GM21447 (cell line): ENCODE results near the gene PNPLA7.

Source experiments
- ATAC-seq: cut with Tn5 transposase; IDR thresholded peaks from one replicate; pipeline ENCODE4 v1.9.1; 2021; ENCODE audit not compliant: unreplicated experiment

Gene PNPLA7

DNA sequence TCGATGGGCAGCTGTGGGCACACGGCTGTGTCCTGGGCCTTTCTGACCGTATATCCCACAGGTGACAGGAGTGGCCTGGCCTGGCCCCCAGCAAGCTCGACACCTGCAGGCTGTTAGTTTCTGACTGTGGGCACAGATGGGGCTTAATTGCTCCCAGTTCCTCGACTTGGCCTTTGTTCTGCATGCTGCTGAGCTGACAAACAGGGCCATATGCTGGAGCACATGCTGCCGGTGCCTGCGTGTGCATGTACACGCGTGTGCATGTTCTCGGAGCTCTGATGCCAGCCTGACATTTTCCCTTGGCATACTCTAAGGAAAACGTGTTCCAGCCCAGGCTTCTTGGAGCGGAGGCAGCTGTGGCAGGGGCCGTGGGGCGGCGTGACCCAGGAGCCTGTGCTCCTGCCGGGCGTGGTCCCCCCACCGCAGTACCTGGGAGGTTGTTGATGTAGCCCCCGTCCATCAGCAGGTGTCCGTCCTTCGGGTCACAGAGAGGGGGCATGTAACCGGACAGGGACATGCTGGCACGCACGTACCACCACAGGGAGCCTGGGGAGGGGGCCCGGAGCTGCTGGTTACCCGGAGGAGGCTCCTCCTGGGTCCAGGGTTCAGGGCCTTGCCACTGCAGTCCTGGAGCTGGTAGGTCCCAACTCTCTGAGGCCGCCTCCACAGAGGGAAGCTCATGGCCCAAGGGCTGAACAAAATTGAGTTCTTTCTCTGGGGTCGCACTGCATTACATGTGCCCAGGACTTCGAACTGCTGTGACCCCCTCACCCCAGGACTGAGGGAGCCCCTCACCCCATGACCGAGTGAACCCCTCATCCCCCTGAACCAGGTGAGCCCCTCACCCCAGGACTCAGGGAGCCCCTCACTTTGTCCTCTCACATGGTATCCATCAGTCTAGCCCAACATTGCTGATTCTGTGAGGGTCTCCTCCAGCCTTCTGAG lies 86.9 kb downstream of the PNPLA7 start:
- no peak for ATAC-seq

GRCh38 chr9:137462396-137462985 lies 87.7 kb downstream of the PNPLA7 start:
- no peak for ATAC-seq

DNA sequence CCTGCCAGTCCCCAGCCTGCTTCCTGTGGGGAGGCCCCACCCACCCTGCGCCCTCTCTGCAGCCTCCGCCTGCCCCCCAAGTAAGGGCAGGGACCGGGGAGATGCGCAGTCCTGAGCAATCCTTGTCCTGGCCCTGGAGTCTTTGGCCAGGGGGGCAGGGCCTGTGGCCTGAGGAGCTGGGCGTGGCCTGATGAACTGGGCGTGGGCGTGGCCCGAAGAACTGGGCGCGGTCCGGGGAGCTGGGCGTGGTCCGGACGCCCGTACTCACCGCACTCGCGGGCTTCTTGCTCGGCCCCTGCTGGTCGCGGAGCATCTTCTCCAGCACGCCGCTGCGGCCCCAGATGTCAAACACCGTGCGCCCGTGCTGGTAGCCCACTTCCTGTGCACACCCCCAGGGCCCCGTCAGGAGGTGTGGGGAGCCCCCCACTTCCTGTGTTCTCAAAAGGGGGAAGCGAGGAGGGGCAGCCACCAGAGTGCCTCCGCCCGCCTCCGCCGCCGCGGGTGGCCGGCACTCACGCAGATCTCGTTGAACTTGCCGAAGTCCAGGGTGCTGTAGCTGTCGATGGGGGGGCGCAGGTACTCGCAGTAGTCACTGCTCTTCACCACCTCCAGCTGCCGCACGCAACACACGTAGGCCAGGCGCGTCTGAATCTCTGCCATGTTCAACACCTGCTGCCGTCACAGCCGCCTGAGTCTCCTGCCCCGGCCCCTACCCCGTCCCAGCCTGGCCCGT lies 88.4 kb downstream of the PNPLA7 start:
- ATAC-seq: peak; percentile 62

- no peak for ATAC-seq
These were observed 88.9 kb downstream of the PNPLA7 start for GRCh38 chr9:137461316-137461662.

GRCh38 chr9:137460363-137461315 lies 89.6 kb downstream of the PNPLA7 start:
- no peak for ATAC-seq

- ATAC-seq: no peak
These were observed 90.4 kb downstream of the PNPLA7 start for GRCh38 chr9:137459601-137460362.

GRCh38 chr9:137459152-137459600 lies 91.0 kb downstream of the PNPLA7 start, which contains the start of gene NSMF:
Gene NSMF, minus strand, starts transcription at chr9:137459334. Its CDS starts 232 bp downstream, at chr9:137459102.
- peak; percentile 42 for ATAC-seq

DNA sequence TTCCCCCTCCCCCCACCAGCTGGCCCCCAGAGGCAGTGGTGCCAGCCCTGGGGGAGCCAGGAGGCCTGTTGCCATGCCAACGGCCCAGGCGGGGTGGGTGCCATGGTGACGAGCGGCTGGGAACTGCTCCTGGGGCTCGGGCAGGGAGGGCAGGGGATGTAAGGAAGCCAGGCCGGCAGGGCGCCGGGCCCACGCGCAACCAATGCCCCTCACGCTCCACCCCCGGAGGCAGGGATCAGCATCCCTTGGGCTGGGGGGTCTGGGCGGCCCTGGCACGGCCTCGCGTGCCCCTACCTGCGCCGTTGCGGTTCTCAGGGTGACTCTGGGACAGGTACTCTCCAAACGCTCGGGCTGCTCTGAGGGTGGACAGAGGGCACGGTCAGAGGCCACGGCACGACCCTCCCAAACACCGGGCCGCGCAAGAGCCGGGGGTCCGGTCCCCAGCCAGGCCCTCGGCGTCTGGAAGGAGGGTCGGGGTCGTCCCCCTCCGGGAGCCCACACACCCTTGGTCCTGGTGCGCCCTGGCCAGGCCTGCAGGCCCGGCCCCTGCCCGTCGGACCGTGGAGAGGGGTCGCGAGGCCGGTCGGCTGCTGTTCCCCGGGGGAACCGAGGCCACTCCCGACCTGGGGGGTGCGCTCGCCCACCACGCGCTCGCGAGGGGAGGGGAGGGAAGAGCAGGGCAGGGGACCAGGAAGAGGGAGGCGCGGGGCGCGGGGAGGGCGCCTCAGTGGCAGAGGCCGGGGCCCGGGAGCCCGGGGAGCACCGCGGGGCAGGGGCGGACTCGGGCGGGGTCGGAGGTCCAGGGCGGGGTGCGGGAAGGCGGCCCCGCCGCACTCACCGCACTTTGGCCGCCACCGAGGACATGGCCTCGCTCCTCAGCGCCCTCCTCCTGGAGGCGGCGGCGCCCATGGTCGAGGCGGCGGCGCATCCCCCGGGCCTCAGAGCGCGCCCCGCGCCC lies 91.7 kb downstream of the PNPLA7 start:
- no peak for ATAC-seq

DNA sequence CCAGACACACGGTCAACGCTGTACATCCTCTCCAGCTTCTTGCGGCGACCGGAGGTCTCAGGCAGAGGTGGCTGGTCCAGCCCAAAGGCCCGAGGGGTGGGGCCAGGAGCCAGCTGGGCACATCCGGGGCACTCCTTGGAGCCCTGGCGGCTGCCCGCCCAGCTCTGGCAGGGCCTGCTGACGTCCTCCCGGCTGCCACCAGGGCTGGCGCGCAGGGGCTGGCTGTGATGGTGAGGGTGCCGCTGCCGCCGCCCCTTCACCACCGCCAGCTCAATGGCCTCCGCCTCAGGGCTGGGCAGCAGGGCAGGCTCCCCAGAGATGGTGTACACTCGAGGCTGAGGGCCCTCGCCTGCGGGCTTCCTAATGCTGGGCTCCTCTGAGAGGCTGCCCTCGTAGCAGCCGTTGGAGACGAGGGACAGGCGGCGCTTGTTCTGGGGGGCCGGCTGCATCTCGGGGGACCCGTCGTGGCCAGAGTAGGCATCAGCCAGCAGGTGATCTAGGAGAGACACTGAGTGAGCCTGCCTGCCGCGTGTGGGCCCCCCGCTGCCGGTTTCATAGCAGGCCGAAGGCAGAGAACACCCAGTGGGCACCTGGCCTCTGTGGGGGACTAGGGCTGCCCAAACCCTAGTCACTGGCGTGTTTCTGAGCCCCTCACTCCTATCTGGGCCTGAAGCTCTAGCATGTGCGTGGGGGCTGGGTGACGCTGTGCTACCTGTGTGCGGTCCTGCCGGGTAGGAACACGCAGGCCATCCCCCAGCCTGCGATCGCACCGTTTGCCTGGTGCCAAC lies 92.6 kb downstream of the PNPLA7 start:
- ATAC-seq: no peak

DNA sequence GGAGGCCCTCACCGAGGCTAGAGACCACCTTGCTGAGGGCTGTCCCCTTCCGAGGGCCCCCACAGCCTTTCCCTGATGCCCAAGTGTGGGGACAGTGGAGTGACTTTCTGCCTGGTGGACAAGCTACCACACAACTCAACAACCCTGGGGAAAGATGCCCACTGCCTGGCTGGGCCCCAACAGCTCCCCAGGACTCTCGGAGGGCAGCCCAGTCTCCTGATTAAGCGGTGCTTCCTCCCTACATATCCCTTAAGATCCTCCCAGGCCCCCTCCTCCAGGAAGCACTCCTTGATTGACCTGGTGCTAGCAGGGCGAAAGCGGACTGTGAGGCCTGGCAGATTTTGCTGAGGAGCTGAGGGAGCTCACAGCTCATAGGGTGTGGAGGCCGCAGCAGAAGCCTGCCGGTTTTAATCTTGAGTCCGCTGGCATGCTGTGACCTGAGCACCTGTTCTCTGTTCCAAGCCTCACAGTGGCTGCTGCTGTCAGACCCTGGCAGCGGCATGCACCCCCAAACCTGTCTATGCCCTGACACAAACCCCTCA lies 93.3 kb downstream of the PNPLA7 start:
- ATAC-seq: no peak

- no peak for ATAC-seq
These were observed 93.9 kb downstream of the PNPLA7 start for GRCh38 chr9:137456061-137456863.

DNA sequence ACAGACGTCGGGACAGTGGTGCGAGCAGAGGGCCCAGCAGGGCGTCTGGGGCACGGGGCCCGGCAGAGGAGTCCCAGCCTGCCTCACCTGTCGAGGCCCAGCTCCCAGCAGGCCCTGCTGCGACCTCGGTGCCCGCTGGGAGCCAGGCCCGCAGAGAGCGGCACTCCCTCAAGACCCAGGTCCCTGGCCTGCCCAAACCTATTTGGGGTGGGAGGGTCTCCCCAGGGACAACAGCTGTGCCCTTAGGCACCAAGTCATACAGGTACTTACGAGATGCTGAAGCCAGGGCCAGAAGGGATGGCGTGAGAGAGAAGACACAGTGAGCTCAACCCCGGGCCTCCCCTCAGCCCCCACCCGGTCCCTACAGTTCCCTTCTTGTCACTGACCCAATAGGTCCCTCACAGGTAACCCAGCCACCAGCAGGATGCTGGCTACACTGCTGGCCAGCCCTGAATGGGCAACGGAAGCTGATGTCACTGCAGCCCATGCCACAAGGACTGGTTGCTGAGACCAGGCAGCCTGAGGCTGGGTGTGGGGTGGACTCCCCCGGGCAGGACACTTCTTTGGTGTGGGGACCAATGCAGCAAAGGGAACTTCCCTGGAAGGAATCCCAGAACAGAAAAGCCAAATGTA lies 94.7 kb downstream of the PNPLA7 start:
- ATAC-seq: no peak

- ATAC-seq: no peak
These were observed 95.4 kb downstream of the PNPLA7 start for GRCh38 chr9:137454597-137455358.

DNA sequence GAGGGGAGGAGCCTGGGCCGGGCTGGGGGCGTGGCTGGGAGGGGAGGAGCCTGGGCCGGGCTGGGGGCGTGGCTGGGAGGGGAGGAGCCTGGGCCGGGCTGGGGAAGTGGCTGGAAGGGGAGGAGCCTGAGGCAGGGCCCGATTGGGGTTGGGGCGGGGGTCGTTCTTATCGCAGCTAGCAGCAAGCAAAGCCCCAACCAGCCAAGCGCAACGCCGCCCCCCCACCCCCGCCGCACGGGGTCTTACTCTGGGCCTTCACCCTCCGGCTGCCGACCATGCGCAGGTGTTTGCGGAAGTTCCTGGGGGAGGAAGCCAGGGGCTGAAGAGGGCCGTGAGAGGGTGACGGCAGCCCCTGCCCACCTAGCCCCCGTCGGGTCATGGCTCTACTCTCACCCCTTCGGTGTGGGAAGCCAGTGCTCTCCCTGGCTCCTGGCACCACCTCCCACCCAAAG lies 96.0 kb downstream of the PNPLA7 start:
- no peak for ATAC-seq

GRCh38 chr9:137453643-137454081 lies 96.5 kb downstream of the PNPLA7 start:
- no peak for ATAC-seq
